Sigmoid colon (tissue), 7 donors: Measurements from ENCODE around the gene WBP11. TPM values are rescaled to one million over a fixed set of nuclear protein-coding genes. Genes with fewer than 3 reads are reported as not detected.
"Not testable (repeated sequence)": the region's sequence is repeated elsewhere in the genome, so short reads cannot be mapped to it uniquely, and the experiment has no call there.

Source experiments
- DNase-seq: peaks from one replicate; pipeline ENCODE4 v3.0.0-alpha.2; 2019
- H3K27ac ChIP-seq, 4 donors: fragments of 200-600 bp; sonication (generic); one replicate each; pipeline ENCODE4 v1.5.1; 2016 to 2019; ENCODE audit warnings: mild to moderate bottlenecking in 1 of 4
- H3K27me3 ChIP-seq, 3 donors: fragments of 200-600 bp; sonication (generic); one replicate each; pipeline ENCODE4 v1.5.1; 2019; ENCODE audit warnings: mild to moderate bottlenecking in 1 of 3
- H3K36me3 ChIP-seq, 4 donors: fragments of 200-600 bp; sonication (generic); one replicate each; pipeline ENCODE4 v1.5.1; 2016 to 2019
- H3K4me1 ChIP-seq, 4 donors: fragments of 200-600 bp; sonication (generic); one replicate each; pipeline ENCODE4 v1.5.1; 2017 to 2019
- H3K4me3 ChIP-seq, 4 donors: fragments of 200-600 bp; sonication (generic); one replicate each; pipeline ENCODE4 v1.5.1; 2017 to 2019; ENCODE audit warnings: mild to moderate bottlenecking in 2 of 4, moderate library complexity in 1 of 4
- H3K9me3 ChIP-seq, 4 donors: fragments of 200-600 bp in 3 of 4; sonication (generic) in 3 of 4; one replicate each; pipeline versions ENCODE4 v1.5.1 to v1.6.1; 2013 to 2019
- CTCF ChIP-seq, 4 experiments: fragments of 450-650 bp in 3 of 4; fragments of 200-600 bp in 1 of 4; IDR thresholded peaks; one replicate each; pipeline ENCODE4 v1.5.1; 2016 to 2019; ENCODE audit warnings: antibody characterized with exemption in 4 of 4, mild to moderate bottlenecking in 3 of 4, moderate library complexity in 2 of 4
- EP300 ChIP-seq, 4 donors: sonication (generic); formaldehyde crosslinking; IDR thresholded peaks; one replicate each; pipeline ENCODE4 v1.6.1; 2017; ENCODE audit warnings: antibody characterized with exemption in 4 of 4
- POLR2A ChIP-seq, 2 donors: fragments of 450-650 bp; IDR thresholded peaks; one replicate each; pipeline ENCODE4 v1.6.1; 2016; ENCODE audit warnings: antibody characterized with exemption in 2 of 2, mild to moderate bottlenecking in 2 of 2, moderate library complexity in 2 of 2
- POLR2AphosphoS5 ChIP-seq, 4 donors: sonication (generic); formaldehyde crosslinking; IDR thresholded peaks; one replicate each; pipeline ENCODE4 v1.6.1; 2017; ENCODE audit warnings: antibody characterized with exemption in 4 of 4
- WGBS, 2 donors: extraction: QIAGEN DNeasy Blood & Tissue Kit; methylation state at CpG; one replicate each; pipeline ENCODE4 v1.1.7; 2013; 5-methylcytosine and 5-hydroxymethylcytosine counted together
- intact Hi-C: fragments of 100-400 bp; cut with DNase I; formaldehyde crosslinking; loops from one replicate; pipeline ENCODE4 v1.15.1; 2023
- polyA plus RNA-seq, 3 donors: library from polyadenylated mRNA; stranded (reverse); fragments of 200-250 nt; gene quantifications; one replicate each; pipeline ENCODE4 v1.2.3, GENCODE V29; 2013
- total RNA-seq, 4 donors: library from RNA; depleted of rRNA; stranded (reverse); fragments of >200 nt; gene quantifications; one replicate each; pipeline ENCODE4 v1.1.0, GENCODE V29; 2016
- donor health status: healthy with polysubstance abuse.
- donor health status: Bipolar disorder and iron deficiency.
- donor health status: healthy.

The WBP11 gene
- total and polyA plus RNA-seq, 7 donors = 13.2 to 24.1 (median 16.6) TPM

GRCh38 chr12:14769969-14770495 is 33.2 kb downstream of the WBP11 start:
- peak; percentile 91 for DNase-seq
- intact Hi-C loops = loop anchor here (5.0 to 10.0 kb wide), 5 partner anchors 227 to 1845 kb away; partner anchors contain the start of genes ATF7IP and STRAP
- TF ChIP-seq CTCF (IDR thresholded peaks at IDR 0.05) (peak; percentile 92 to 97 (median 94)), POLR2A (IDR thresholded peaks at IDR 0.05) (peak; percentile 34 to 39), POLR2AphosphoS5 (IDR thresholded peaks at IDR 0.05) (peak in 3 of 4 donors; percentile 56 to 69 (median 62)), EP300 (IDR thresholded peaks at IDR 0.05) (no peak)
- Histone ChIP-seq H3K9me3 (no peaks in the 10 kb centered on the region), H3K36me3 (no peaks in the 10 kb centered on the region), H3K4me3 (peak overlapping the region; percentile 63 to 85 (median 68)), H3K4me1 (peaks cover 0 to 34% (median 20%) of the 10 kb centered on the region in 4 donors), H3K27me3 (no peaks in the 10 kb centered on the region), H3K27ac (peak overlapping the region; percentile 88 to 96 (median 92))
- 0 to 1% methylated on average over 38 of the region's 38 CpGs for WGBS, 2 donors

- TF ChIP-seq POLR2A (IDR thresholded peaks at IDR 0.05) = no peak
- Histone ChIP-seq H3K27me3 (no peaks in the 10 kb centered on the region), H3K9me3 (no peaks in the 10 kb centered on the region), H3K27ac (peak overlapping the region; percentile 88 to 96 (median 92)), H3K4me1 (peaks cover 0 to 34% (median 20%) of the 10 kb centered on the region in 4 donors), H3K36me3 (no peaks in the 10 kb centered on the region), H3K4me3 (peak overlapping the region; percentile 63 to 85 (median 68))
- intact Hi-C loops = no loop called here
- 2% methylated on average over 26 of the region's 26 CpGs for WGBS, 2 donors
- peak; percentile 76 for DNase-seq
These were observed 33.8 kb downstream of the WBP11 start for GRCh38 chr12:14769466-14769968.

GRCh38 chr12:14768823-14769405 is 34.4 kb downstream of the WBP11 start:
- H3K27me3 ChIP-seq = no peaks in the 10 kb centered on the region
- H3K36me3 ChIP-seq = no peaks in the 10 kb centered on the region
- H3K4me1 ChIP-seq = peaks cover 0 to 34% (median 20%) of the 10 kb centered on the region in 4 donors
- intact Hi-C loops = no loop called here
- 30 to 48% methylated on average over 16 of the region's 16 CpGs for WGBS, 2 donors
- H3K9me3 ChIP-seq = no peaks in the 10 kb centered on the region
- no peak for TF ChIP-seq POLR2AphosphoS5 (IDR thresholded peaks at IDR 0.05)
- no peak for TF ChIP-seq EP300 (IDR thresholded peaks at IDR 0.05)
- TF ChIP-seq CTCF (IDR thresholded peaks at IDR 0.05) = no peak
- no peak for TF ChIP-seq POLR2A (IDR thresholded peaks at IDR 0.05)
- DNase-seq = peak; percentile 65
- H3K4me3 ChIP-seq = peak overlapping the region; percentile 63 to 85 (median 68)
- peak overlapping the region; percentile 88 to 96 (median 92) for H3K27ac ChIP-seq

- H3K4me1 ChIP-seq = peaks cover 0 to 29% (median 18%) of the 10 kb centered on the region in 4 donors
- intact Hi-C loops = no loop called here
- DNase-seq = no peak
- no peaks in the 10 kb centered on the region for H3K9me3 ChIP-seq
- TF ChIP-seq EP300 (IDR thresholded peaks at IDR 0.05) = no peak
- H3K36me3 ChIP-seq = no peaks in the 10 kb centered on the region
- no peak overlapping the region for H3K4me3 ChIP-seq
- H3K27me3 ChIP-seq = no peaks in the 10 kb centered on the region
- H3K27ac ChIP-seq = no peak overlapping the region
- WGBS, 2 donors = 81 to 85% methylated on average over 1 of the region's 1 CpG
These were observed 35.7 kb downstream of the WBP11 start for GRCh38 chr12:14767617-14768016.

- Histone ChIP-seq H3K9me3 (no peaks in the 10 kb centered on the region), H3K27me3 (no peaks in the 10 kb centered on the region), H3K36me3 (no peaks in the 10 kb centered on the region), H3K4me3 (no peak overlapping the region), H3K4me1 (peaks cover 0 to 27% (median 16%) of the 10 kb centered on the region in 4 donors), H3K27ac (no peak overlapping the region)
- intact Hi-C loops = no loop called here
- TF ChIP-seq POLR2AphosphoS5 (IDR thresholded peaks at IDR 0.05) = no peak
- no peak for TF ChIP-seq EP300 (IDR thresholded peaks at IDR 0.05)
- no peak for TF ChIP-seq POLR2A (IDR thresholded peaks at IDR 0.05)
- TF ChIP-seq CTCF (IDR thresholded peaks at IDR 0.05) = no peak
- no peak for DNase-seq
- WGBS, 2 donors = 93 to 94% methylated on average over 3 of the region's 3 CpGs
These were observed 36.5 kb downstream of the WBP11 start for GRCh38 chr12:14766649-14767215.

- intact Hi-C loops, H3K27me3 ChIP-seq, H3K36me3 ChIP-seq, H3K4me3 ChIP-seq, H3K27ac ChIP-seq, H3K9me3 ChIP-seq, DNase-seq: not testable (repeated sequence)
- peaks cover 0 to 21% (median 12%) of the 10 kb centered on the region in 4 donors for H3K4me1 ChIP-seq
- WGBS, 2 donors = 90 to 94% methylated on average over 3 of the region's 3 CpGs
These were observed 37.3 kb downstream of the WBP11 start for GRCh38 chr12:14766020-14766419.
